Stimulated activated CD8-positive, alpha-beta memory T cell treated with anti-CD3 and anti-CD28 coated beads, Interleukin-7, amount 100 ng/mL, for 48 hours (primary cell): ENCODE measurements around the gene CAMTA1.

ENCODE experiments used
- DNase-seq, 2 donors: peaks; one replicate each; pipeline ENCODE4 v3.0.0-alpha.2; 2020; ENCODE audit warnings: low read depth in 1 of 2; ENCODE audit errors: extremely low read depth in 1 of 2

Gene CAMTA1

DNA sequence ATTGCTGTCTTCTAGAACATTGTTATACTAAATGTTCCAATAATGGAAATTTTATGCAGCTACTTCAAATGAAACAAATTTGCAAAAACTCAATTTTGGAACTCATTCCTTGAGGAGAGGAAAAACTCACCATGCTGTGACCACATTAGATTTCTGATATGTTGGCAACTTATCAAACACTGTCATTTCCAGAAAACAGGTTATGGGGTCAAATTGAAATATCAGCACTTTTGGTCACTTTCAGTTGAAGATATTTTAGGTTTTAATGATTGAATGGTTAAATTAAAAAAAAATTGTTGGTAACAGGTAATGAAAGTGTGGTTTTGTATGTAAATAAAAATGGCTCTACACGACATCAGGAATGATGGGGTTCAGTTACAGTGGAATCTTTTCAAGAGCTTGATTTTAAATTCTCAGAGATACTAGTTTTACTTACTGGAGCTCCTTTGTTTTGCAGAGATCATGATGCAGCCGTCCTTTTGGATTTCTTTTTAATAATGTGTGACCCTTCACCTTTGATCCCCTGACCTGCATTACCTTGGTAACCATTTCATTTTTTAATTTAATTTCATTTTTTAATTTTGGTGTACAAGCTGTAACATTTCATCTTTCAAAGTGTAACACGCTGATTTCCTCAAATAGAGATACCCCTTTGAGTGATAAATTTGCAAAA is 86.2 kb downstream of the CAMTA1 start:
- no peak for DNase-seq

DNA sequence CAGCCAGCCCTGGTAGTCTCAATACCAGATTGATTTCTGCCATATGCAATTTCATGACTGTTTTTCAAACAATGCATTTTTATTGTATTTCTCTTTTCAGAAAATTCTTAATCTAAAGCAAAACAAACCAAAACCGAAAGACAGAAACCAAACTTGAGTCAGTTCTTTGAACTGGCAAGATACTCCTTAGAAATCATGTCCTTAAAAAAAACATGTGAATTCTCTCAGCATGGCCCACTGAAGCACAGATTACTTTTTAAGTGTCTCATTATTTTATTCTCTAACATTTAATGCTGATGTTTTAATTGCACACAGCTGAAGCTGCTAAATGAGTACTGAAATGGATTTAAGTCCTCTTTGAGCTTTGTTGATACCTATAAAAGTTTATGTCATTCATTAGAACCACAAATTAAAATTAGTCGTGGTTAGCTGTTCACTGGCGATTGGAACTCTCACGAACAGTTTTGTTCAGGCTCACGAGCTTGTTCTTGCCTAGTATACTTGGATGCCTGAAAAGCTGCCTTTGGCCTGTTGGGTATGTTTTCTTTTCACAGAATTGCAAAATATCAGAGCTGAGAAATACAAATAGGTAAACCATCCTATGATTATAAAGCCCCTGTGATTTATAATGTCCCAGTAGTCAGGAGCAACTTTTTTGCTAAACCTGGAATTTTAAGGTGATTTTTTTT is 87.5 kb downstream of the CAMTA1 start:
- no peak for DNase-seq

DNA sequence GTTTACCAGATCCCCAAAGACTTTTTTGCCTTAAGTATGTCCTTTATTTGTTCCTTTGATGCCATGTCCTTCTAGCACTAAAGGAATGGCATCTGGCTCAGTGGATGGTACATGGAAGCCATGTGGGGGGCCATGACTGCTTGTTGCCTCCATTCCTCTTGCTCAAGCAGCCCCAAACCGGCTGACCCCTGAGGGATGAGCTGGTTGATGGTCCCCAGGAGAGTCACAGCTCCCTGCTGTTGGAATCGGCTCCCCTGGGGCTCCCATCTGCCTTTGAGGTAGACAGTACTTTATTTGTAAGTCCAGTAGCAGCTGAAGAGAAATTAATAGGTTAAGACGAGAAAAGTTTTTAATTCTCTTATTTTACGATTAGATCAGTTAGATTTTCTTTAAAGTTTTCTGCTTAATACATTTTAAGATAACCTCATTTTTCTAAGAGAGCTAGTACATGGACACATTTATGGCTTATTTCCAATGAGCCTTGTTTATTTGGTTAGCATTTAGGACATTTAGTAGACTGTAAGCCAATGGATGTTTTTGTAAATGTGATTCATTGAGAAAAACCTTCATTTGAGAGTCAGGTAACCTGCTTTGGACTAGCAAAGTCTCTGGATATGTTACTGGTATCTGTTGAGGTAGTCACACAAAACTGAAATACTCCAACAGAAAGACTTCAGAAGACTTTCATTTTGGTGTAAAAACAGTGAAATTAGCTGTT is 88.2 kb downstream of the CAMTA1 start:
- DNase-seq, result no peak

DNA sequence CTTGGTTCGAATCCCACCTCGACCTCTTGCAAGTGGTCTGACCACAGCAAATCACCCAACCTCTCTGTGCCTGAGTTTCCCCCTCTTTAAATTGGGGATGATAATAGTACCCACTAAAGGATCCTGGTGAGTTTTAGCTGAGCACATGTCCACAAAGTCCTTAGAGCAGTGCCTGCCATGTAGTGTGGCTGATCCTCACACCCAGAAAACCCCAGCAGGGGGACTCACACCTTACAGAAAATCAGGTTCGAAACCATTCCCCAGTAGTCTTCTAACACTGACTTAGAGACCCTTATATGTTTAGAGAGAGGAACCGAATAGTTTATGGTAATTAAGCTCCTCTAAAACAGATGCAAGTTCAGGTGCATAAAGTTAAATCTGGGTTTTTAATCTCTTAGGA is 89.0 kb downstream of the CAMTA1 start:
- DNase-seq, result no peak

DNA sequence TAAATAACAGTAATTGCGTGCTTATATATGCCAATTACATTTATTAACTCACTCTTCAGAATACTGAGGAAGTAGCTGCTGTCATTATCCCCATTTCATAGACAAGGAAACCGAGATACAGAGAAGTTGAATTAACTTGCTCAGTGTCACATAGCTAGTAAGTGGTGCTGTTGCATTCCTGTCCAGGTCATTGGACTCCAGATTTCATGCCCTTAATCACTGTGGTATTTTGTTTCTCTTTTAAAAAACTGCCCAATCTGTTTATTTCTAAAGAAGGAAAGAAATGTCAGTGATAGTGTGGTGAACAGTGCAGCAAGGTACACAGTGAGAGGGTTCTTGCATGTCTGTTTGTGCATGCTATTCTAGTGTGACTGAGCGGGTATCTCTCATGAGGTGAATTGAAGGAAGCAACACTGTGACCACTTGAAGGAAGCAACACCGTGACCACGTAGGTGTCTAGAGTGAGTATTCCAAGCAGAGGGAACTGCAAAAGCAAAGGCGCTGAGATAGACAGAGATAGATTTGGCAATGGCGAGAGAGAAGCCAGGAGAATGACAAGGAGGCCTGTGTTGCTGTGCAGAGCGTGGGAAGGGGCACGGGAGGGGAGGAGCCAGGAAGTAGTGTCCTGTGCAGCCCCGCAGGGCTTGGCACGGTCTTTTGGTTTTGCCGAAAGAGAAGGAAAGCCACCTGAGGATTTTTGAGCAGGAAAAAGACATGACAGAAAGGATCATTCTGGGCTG is 95.9 kb downstream of the CAMTA1 start:
- no peak for DNase-seq

DNA sequence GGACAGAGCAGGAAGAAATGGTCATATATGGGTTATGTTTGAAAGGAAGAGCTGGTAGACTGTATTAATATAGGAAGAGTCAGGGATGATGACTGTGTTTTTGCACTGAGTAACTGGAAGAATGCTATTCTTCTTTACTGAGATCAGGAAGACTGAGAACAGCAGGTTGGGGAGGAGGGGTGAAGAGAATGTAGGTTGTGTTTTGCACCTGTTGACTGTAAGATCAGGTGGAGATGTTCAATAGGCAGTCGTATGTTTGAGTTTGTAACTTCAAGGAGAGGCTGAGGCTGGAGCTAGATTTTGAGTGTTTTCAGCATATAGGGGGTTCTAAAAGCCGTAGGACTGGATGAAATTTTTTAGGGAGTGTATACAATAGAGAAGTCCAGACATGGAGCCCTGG is 97.2 kb downstream of the CAMTA1 start:
- no peak for DNase-seq

DNA sequence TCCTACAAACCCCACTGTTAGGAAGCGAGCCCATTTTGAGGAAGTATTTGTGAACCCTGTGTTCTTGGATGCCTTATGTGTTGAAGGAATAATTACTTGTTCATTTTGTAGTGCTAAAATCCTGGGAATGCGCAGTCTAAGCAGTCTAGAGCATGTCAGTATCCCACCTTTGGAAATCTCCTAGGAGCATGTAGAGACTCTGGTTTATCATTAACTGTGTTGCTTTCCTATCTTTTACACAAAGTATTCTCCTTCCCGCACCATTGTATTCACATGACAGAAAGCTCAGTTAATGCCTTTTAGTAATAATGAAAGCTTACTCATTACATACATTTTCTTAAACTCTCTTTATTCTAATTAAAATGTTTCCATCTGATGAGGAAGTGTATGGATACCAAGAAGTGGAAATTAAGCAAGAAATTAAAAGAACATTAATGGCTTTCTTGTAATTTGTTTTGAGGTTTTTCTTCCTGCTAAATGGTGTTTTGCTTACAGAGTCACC is 99.4 kb downstream of the CAMTA1 start:
- DNase-seq, result no peak

DNA sequence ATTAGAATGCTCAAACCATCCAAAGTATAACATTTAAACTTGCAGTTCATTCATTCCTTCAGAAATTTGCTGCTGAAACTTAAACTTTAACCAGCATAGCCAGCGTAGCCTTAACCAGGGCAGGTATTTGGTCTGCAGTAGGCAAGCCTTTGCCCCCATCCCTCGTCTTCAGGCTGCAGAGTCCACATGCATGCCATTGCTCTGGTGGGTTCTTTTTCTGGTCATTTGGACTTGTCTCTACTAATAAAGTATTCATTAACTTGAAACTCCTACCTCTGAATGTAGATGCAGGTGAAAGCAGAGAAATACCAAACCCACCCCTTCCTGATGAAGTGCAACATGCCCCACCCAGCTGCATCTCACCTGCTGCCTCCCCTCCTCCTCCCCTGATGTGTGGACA is 100.2 kb downstream of the CAMTA1 start:
- no peak for DNase-seq

DNA sequence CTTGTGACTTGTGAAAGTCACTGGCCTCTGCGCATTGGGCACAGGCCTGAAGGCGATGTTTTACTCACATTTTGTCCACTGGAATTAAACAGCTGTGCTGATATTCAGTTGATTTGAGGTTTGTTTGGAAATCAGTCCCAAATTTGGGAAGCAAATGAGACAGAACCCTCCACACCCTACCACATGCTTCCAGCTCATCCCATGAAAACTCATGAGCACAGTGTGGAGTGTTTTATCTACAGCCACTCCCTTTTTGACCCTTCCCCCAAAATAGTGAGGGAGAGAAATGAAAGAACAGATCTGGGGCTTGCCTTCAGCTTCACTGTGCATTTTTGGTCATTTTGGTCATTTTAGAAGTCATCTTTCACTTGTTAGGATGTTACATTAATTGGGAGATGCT is 101.3 kb downstream of the CAMTA1 start:
- no peak for DNase-seq

DNA sequence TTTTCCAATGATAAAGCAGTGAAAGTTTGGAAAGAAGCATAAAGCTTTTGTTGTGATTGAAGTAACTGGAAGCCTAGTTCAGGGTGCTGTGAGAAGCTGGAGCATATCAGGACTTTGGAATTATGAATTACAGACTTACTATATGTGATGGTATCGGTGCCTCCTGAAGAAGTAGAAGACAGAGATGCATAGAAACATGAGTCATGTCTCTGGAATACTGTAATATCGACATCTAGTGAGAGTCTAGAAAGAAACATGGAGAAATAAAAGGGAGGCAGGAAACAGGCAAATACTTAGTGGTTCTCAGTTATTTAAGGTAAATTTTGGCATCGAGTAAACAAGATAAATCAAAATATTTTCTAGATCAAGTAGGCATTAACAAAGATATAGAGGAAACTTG is 103.0 kb downstream of the CAMTA1 start:
- no peak for DNase-seq

DNA sequence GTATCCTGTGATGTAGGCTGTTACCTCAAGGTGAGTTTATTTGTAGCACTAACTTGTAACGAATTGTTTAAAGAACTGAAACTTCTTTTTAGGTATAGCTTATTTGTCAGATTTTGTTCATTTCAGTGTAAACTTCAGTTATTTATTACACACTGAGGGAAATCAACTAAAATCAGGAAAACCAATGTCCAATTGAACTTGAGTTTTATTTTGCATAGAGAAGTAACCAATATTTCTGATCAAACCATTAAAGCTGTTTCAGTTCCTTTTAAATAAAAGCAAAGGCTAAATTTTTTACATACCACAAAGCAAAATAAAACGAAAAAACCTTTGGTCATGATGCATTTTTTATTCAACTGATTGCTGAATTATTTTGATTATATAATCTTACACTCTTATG is 103.6 kb downstream of the CAMTA1 start:
- DNase-seq, result no peak

DNA sequence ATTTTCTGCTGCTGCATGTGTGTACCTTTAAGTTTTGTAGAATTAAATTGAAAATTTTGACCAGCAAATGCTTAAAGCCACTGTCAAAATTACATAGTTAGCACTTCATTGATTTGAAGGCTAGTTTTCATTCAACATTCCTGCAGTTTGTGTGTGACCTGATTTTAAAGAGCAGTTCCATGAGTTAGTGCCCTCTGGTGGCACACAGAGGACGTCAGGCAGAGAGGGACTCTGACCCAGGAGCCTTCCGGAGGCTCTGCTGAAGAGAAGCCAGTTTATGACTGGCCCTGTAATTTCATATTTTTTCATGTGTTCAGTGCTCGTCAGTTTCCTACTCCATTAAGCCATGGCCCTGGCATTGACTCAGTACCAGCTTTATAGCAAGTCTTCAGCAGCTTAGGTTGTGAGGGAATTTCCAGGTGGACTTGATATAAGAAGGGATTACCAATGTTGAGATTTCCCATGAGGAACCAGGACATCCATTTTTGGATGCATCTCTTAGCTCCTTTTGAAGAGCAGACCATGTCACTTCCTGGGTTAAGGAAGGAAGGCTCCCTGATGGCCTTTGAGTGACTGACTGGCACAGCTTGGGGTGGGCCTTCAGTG is 104.7 kb downstream of the CAMTA1 start:
- no peak for DNase-seq

DNA sequence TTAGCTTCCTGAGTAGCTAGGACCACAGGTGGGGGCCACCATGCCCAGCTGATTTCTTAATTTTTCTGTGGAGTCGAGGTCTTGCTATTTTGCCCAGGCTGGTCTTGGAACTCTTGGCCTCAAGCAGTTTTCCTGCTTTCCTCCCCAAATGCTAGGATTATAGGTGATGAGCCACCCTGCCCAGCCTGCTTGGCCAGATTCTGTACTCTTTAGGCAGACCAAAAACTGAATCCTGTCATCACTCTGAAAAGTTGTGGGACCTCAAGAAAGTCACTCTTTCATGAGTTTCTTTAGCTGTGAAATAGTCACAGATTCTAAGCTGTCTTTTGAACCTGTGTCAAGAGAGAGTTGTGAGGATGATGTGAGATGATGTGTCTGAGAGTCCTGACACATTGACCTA is 105.4 kb downstream of the CAMTA1 start:
- no peak for DNase-seq

DNA sequence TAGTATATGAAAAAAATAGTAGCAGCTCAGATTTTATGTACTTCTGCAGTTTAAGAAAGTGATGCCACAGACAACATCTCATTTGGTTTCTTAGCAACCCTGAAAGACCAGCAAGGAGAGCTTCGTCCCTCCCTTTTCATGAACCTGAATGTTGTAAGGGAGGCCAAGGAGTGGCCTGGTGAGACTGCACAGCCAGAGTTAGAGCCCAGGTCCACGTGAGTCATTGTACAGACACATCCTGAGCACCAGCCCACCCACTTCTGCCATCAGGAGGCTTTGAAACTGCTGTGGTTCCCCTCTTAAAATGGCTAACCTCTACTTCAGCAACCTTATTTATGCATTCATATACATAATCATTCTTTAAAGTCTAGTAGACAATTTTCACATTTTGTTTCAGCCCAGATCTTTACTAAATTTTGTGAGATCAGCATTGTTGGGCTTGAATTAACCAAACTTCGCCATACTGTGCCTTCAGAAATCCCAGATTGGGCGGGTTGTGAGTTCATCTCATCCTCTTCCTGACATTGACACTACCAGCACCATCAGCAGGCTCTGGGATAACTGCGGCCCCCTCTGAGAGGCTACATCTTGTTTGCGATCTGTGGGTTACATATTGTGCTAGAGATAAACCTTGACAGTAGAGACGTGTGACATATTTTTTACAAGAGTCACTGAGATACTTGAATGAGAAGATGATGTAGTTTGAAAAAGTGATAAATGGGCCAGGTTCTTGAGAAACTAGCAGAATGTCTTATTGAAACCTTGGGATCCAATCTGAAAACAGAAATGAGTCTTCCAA is 106.7 kb downstream of the CAMTA1 start:
- DNase-seq, result peak in 1 of 2 donors; percentile 67

DNA sequence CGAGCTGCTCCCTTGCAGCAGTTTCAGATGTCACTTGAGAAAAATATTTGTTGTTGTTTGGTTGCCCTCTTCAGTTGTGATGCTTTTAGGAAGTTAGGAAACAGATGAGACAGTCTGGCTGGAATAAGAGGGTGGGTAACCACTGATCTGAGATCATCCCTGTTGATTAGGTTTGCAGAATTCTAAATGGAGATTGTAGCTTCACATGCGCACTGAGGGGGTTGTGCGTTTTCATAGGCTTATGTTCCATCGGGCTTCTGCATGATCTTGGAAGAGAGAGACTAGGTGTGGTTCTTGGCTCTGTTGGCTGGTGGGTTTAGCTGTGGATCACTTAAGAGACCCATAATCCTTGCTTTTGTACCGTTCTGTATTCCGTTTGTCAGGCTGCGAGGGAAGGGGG is 108.1 kb downstream of the CAMTA1 start:
- no peak for DNase-seq

DNA sequence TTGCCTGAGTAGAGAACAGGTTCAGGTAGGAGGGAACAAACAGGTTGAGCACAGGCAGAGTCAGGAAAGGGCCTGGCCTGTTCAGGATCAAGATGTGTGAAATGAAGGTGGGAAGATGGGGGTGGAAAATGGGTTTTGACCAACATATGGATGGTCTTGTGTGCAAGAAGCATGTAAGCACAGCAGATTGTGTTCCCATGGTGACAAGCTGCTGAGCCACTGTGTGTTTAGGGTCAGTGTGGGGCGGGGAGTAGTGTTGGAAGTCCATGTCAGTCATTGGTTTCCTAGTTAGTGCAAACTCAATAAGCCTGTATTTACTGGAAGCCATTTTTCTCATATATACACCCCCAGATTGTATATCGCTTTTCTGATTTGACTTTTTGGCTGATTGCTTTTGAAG is 111.9 kb downstream of the CAMTA1 start:
- DNase-seq, result no peak

DNA sequence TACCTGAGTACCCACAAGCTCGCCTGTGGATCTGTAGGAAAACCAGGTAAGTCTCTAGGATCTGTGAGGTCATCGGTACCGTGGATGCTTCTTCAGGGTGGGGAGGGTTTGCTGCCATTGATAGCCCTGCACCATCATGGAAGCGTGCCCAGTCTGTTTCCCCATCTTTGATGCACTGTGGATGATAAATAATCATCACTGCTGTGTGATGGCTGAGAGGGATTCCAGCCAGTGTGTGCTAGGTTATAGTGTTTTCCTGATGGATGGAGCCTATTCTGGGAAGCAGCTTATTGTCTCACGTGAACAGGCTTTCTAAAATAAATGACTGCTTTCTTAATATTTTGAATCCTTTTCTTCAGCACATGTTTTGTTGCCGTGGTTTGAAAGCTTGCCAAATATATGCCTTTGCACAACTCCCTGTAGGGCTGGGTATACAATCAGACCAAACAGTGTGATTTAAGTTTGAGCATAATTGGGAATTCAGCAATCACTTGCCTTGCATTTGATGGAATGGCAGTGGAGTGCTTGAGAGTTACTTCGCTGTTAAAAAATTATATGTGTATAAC is 113.8 kb downstream of the CAMTA1 start:
- no peak for DNase-seq

DNA sequence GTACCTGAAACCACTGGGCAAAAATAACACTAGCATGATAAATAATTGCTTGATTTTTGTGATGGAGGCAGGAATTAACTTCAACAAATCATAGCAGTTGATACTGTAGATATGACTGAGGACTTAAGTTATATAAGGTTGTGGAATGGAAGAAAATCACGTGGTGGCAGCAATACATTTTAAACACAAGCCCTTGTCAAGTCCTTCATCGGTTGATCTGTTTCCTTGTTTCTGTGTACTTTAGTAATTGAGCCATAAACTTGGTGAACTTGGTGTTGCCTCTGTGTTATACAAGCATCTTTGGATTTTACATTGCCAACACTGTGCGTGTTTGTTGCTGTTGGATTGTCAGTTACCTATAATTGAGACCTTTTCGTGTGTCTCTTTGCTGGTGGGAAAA is 114.4 kb downstream of the CAMTA1 start:
- no peak for DNase-seq

DNA sequence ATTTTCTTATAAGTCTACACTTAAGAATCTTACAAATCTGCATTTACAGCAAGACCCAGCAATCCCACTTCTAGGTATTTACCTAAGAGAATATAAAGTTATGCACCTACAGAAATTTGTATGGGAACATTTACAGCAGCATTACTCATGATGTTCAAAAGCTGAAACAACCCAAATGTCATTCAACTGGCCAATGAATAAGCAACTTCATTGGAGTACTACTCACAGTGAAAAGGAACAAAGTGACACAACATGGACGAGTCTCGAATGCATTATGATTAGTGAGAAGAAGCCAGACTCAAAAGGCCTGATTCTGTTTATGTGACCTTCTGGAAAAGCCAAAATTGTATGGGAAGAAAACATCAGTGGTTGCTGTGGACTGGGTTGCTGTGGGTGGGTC is 116.9 kb downstream of the CAMTA1 start:
- DNase-seq, result no peak
